Measurements from ENCODE around the gene CARMIL1.

Gene CARMIL1

GRCh38 chr6:25366903-25367545, 87.8 kb downstream of the CARMIL1 start:
- TF ChIP-seq CTCF (IDR thresholded peaks at IDR 0.05; ENCODE audit: low read depth, low read length) = no peak
- H3K36me3 ChIP-seq = no peaks in the 10 kb centered on the region
- H3K4me1 ChIP-seq = peaks cover 12% of the 10 kb centered on the region
- no peak for DNase-seq
- no peak overlapping the region for H3K4me3 ChIP-seq (ENCODE audit: low read depth, low read length)
- H3K9me3 ChIP-seq = no peaks in the 10 kb centered on the region
- H3K27me3 ChIP-seq = no peaks in the 10 kb centered on the region

- H3K4me3 ChIP-seq (ENCODE audit: low read depth, low read length) = no peak overlapping the region
- H3K36me3 ChIP-seq = no peaks in the 10 kb centered on the region
- peak; percentile 24 for DNase-seq
- peaks cover 12% of the 10 kb centered on the region for H3K4me1 ChIP-seq
- no peaks in the 10 kb centered on the region for H3K27me3 ChIP-seq
- no peak for TF ChIP-seq CTCF (IDR thresholded peaks at IDR 0.05; ENCODE audit: low read depth, low read length)
- H3K9me3 ChIP-seq = no peaks in the 10 kb centered on the region
Observed at GRCh38 chr6:25369036-25369432, 89.9 kb downstream of the CARMIL1 start.

- TF ChIP-seq CTCF (IDR thresholded peaks at IDR 0.05; ENCODE audit: low read depth, low read length) = no peak
- DNase-seq = no peak
- no peaks in the 10 kb centered on the region for H3K27me3 ChIP-seq
- no peaks in the 10 kb centered on the region for H3K9me3 ChIP-seq
- no peaks in the 10 kb centered on the region for H3K36me3 ChIP-seq
- H3K4me1 ChIP-seq = peaks cover 12% of the 10 kb centered on the region
- no peak overlapping the region for H3K4me3 ChIP-seq (ENCODE audit: low read depth, low read length)
Observed at GRCh38 chr6:25369433-25370177, 90.4 kb downstream of the CARMIL1 start.

GRCh38 chr6:25370178-25371036, 91.2 kb downstream of the CARMIL1 start:
- no peaks in the 10 kb centered on the region for H3K36me3 ChIP-seq
- H3K9me3 ChIP-seq = no peaks in the 10 kb centered on the region
- H3K27me3 ChIP-seq = no peaks in the 10 kb centered on the region
- no peak overlapping the region for H3K4me3 ChIP-seq (ENCODE audit: low read depth, low read length)
- TF ChIP-seq CTCF (IDR thresholded peaks at IDR 0.05; ENCODE audit: low read depth, low read length) = no peak
- H3K4me1 ChIP-seq = peaks cover 12% of the 10 kb centered on the region
- no peak for DNase-seq

GRCh38 chr6:25371037-25371347, 91.8 kb downstream of the CARMIL1 start:
- H3K27me3 ChIP-seq = no peaks in the 10 kb centered on the region
- no peak for DNase-seq
- no peak for TF ChIP-seq CTCF (IDR thresholded peaks at IDR 0.05; ENCODE audit: low read depth, low read length)
- no peaks in the 10 kb centered on the region for H3K36me3 ChIP-seq
- no peaks in the 10 kb centered on the region for H3K9me3 ChIP-seq
- H3K4me1 ChIP-seq = peaks cover 12% of the 10 kb centered on the region
- no peak overlapping the region for H3K4me3 ChIP-seq (ENCODE audit: low read depth, low read length)

All from BE2C (cell line).